ENCODE results near the gene S1PR1. TPM values are rescaled to one million over a fixed set of nuclear protein-coding genes. Genes with fewer than 3 reads are reported as not detected.

S1PR1 gene
- total RNA-seq (2021) = 0.24 and 0.26 TPM in 2 replicates
- long read RNA-seq = 0 reads

- no peak within 1 kb of the TSS for H3T11ph ChIP-seq (ENCODE audit: low read length)
- no peak within 1 kb of the TSS for H2BK5ac ChIP-seq (ENCODE audit: insufficient read length, low read length)
- H3K4me3 Mint-ChIP-seq = peak within 1 kb of the TSS; percentile 78 to 91
- no peaks in the 10 kb centered on the region for H3K79me1 ChIP-seq (ENCODE audit: insufficient read depth, low read depth, low read length, poor library complexity, severe bottlenecking)
- peaks cover 27% of the 10 kb centered on the region for H3K23me2 ChIP-seq (ENCODE audit: insufficient read length, low read depth, low read length, poor library complexity, severe bottlenecking)
- WGBS (ENCODE audit: extremely low coverage, insufficient read length, low lambda C conversion rate) = no CpG with 5 or more reads among the region's 46 CpGs
- no peaks in the 10 kb centered on the region for H3K79me2 ChIP-seq (ENCODE audit: insufficient read depth, low read length)
- peak; percentile 82 for DNase-seq
- no peak within 1 kb of the TSS for H3K27ac ChIP-seq (ENCODE audit: insufficient read length, low read depth, low read length)
- no peak within 1 kb of the TSS for H2BK15ac ChIP-seq (ENCODE audit: low read depth, low read length)
- no peak within 1 kb of the TSS for H2BK20ac ChIP-seq (ENCODE audit: low read depth, low read length, poor library complexity, severe bottlenecking)
- H2AK5ac ChIP-seq (ENCODE audit: insufficient read length, low read length) = no peak within 1 kb of the TSS
- no peak within 1 kb of the TSS for H4K5ac ChIP-seq (ENCODE audit: insufficient read length, low read depth, low read length)
- peak within 1 kb of the TSS; percentile 67 for H3K4me2 ChIP-seq (ENCODE audit: insufficient read depth, insufficient read length, low read length)
- no peak within 1 kb of the TSS for H4K91ac ChIP-seq (ENCODE audit: insufficient read length, low read depth, low read length)
- H3K18ac ChIP-seq (ENCODE audit: insufficient read length, low read depth, low read length) = peak within 1 kb of the TSS; percentile 34
- no peak within 1 kb of the TSS for H4K8ac ChIP-seq (replicated peaks; ENCODE audit: insufficient read length, low read depth, low read length)
- peaks cover 68% of the 10 kb centered on the region for H3K27me3 Mint-ChIP-seq (ENCODE audit: low read depth)
- no peak within 1 kb of the TSS for H3K56ac ChIP-seq (ENCODE audit: insufficient read length, low read depth, low read length)
- H3K27ac Mint-ChIP-seq = peak within 1 kb of the TSS in 1 of 3 experiments; percentile 74; a peak in 2 of 7 replicates
- H3K9ac ChIP-seq (ENCODE audit: extremely low read depth, insufficient read length, low read length) = peak within 1 kb of the TSS; percentile 45
- H3K4ac ChIP-seq (ENCODE audit: low read depth, low read length) = no peak within 1 kb of the TSS
- H3K9me3 Mint-ChIP-seq = no peaks in the 10 kb centered on the region; a peak in 1 of 5 replicates
- H2AFZ ChIP-seq (ENCODE audit: low read length) = peak within 1 kb of the TSS; percentile 85
- H3K23ac ChIP-seq (ENCODE audit: insufficient read length, low read depth, low read length) = no peak within 1 kb of the TSS
- TF ChIP-seq CTCF (conservative IDR thresholded peaks at IDR 0.05) = no peak
- H4K20me1 ChIP-seq (ENCODE audit: control insufficient read depth, insufficient read depth, insufficient read length) = no peaks in the 10 kb centered on the region
- H3K9me3 ChIP-seq (ENCODE audit: control insufficient read depth, low read depth, low read length) = no peaks in the 10 kb centered on the region
- no peak within 1 kb of the TSS for H2BK12ac ChIP-seq (ENCODE audit: insufficient read length, low read depth, low read length)
- H3K14ac ChIP-seq (ENCODE audit: insufficient read depth, low read length) = peak within 1 kb of the TSS; percentile 78
- peaks cover 24 to 29% of the 10 kb centered on the region in 2 experiments for H3K4me1 Mint-ChIP-seq
- peaks cover 2% of the 10 kb centered on the region; the same call in 1 of the 2 replicates for H3K4me1 ChIP-seq (ENCODE audit: insufficient read depth, low read length)
- peaks cover 0 to 11% (median 5%) of the 10 kb centered on the region in 3 experiments; a peak in 5 of 7 replicates for H3K36me3 Mint-ChIP-seq (ENCODE audit: insufficient read depth in 1 of 3, low read depth in 3 of 3)
- H2BK120ac ChIP-seq (ENCODE audit: low read depth, low read length, poor library complexity, severe bottlenecking) = no peak within 1 kb of the TSS
- peaks cover 14% of the 10 kb centered on the region; the same call in 1 of the 2 replicates for H3K27me3 ChIP-seq (ENCODE audit: insufficient read depth, low read length)
Measured at GRCh38 chr1:101236516-101237228, at the start of gene S1PR1. TSS of gene S1PR1 (plus strand) at chr1:101237019. CDS start at chr1:101238985, 1,966 bp downstream.

All from H9 (cell line).